ENCODE data around the gene TRPM2.

Gene TRPM2

DNA sequence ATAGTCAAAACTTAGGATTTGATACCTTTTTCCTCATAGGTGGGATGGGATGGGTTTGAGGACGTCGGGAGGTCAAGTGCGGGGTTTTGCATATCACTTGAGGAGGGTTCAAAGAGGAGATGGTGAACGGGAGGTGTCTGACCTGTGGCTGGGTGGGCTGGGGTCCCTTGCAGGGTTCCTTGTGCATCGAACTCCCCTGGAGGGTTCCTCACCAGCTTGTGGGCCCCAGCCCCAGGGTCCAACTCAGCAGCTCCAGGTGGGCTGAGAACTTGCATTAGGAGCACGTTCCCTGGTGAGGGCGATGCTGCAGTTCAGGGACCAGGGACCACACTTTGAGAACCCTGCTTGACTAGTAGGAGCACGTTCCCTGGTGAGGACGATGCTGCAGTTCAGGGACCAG is 23.2 kb downstream of the TRPM2 start:
- DNase-seq (ENCODE audit: low read depth) = no peak
- TF ChIP-seq, protein P1, sequence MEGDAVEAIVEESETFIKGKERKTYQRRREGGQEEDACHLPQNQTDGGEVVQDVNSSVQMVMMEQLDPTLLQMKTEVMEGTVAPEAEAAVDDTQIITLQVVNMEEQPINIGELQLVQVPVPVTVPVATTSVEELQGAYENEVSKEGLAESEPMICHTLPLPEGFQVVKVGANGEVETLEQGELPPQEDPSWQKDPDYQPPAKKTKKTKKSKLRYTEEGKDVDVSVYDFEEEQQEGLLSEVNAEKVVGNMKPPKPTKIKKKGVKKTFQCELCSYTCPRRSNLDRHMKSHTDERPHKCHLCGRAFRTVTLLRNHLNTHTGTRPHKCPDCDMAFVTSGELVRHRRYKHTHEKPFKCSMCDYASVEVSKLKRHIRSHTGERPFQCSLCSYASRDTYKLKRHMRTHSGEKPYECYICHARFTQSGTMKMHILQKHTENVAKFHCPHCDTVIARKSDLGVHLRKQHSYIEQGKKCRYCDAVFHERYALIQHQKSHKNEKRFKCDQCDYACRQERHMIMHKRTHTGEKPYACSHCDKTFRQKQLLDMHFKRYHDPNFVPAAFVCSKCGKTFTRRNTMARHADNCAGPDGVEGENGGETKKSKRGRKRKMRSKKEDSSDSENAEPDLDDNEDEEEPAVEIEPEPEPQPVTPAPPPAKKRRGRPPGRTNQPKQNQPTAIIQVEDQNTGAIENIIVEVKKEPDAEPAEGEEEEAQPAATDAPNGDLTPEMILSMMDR (IDR thresholded peaks at IDR 0.05; ENCODE audit: low read depth, low read length, missing control alignments) = no peak
- H3K4me3 ChIP-seq (ENCODE audit: low read depth, low read length) = no peak overlapping the region
- in situ Hi-C loops (cut with HindIII; ENCODE audit: low sequenced_read_pairs) = loop anchor here (25.0 kb wide), 1 partner anchor 111 kb away; no protein-coding TSS in a partner anchor

DNA sequence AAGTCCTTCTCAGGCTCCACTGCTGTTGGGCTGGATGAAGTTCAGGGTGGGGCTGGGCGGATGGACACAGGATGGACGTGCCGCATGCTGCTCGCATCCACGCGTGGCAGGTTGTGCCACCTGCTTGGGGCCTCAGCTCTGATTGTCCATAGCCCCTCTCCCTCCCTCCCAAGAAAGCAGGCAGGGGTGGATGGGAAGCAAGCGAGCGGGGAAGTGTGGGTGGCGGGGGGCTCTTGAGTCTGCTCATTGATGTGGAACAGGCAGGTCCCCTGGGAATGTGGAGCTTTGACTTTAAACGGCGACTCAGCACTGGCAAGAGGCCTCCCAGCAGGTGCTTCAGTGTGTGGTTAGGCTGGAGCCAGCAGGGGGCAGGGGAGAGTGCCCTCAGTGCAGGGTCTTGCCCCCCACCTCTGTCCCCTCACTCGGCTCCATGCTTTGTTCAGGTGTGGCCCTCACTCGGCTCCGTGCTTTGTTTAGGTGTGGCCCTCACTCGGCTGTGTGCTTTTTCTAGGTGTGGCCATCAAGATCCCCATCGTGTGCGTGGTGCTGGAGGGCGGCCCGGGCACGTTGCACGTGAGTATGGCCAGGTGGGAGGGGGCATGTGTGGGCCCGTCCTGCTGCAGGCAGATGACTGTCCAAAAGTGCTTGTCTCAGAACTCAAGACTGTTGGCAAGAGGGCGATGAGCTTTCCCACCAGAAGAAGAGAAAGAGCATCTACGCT is 23.9 kb downstream of the TRPM2 start:
- DNase-seq (ENCODE audit: low read depth) = no peak
- TF ChIP-seq, protein P1 (IDR thresholded peaks at IDR 0.05; ENCODE audit: low read depth, low read length, missing control alignments) = no peak
- in situ Hi-C loops (cut with HindIII; ENCODE audit: low sequenced_read_pairs) = loop anchor here (25.0 kb wide), 1 partner anchor 110 kb away; no protein-coding TSS in a partner anchor
- H3K4me3 ChIP-seq (ENCODE audit: low read depth, low read length) = no peak overlapping the region

DNA sequence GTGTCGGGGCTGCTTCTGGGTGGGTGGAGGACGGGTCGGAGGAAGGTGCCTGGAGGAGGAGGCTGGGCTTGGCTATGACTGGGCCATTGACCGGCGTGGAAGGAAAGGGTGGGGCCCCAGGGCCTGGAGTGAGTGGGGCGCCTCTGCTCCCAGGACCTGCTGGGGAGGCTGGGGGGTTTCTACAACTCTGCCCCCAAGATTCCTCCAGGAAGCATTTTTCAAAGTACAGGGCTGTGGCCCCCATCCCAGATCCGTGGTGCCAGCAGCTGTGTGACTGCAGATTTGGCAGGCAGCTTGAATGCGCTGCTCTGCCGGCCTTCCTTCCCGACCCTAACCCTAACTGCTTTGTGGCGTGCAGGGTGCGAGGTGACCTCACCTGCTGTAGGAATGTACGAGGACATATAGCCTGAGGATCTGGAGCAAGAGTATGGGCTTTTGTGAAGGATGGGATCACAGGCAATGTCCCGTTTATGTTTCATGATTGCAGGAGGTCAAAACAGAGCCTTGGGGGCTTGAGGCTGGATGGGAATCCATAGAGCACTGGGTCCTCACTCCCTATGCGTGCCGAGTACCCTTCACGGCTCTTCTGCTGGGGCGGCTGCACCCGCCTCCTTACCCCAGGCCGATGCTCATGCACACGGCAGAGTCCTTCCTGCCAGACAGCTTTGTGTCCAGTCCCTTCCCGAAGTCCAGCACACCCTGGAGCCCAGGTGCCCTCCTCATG is 24.7 kb downstream of the TRPM2 start:
- no peak overlapping the region for H3K4me3 ChIP-seq (ENCODE audit: low read depth, low read length)
- DNase-seq (ENCODE audit: low read depth) = no peak
- in situ Hi-C loops (cut with HindIII; ENCODE audit: low sequenced_read_pairs) = loop anchor here (25.0 kb wide), 1 partner anchor 109 kb away; no protein-coding TSS in a partner anchor
- TF ChIP-seq, protein P1 (IDR thresholded peaks at IDR 0.05; ENCODE audit: low read depth, low read length, missing control alignments) = no peak

DNA sequence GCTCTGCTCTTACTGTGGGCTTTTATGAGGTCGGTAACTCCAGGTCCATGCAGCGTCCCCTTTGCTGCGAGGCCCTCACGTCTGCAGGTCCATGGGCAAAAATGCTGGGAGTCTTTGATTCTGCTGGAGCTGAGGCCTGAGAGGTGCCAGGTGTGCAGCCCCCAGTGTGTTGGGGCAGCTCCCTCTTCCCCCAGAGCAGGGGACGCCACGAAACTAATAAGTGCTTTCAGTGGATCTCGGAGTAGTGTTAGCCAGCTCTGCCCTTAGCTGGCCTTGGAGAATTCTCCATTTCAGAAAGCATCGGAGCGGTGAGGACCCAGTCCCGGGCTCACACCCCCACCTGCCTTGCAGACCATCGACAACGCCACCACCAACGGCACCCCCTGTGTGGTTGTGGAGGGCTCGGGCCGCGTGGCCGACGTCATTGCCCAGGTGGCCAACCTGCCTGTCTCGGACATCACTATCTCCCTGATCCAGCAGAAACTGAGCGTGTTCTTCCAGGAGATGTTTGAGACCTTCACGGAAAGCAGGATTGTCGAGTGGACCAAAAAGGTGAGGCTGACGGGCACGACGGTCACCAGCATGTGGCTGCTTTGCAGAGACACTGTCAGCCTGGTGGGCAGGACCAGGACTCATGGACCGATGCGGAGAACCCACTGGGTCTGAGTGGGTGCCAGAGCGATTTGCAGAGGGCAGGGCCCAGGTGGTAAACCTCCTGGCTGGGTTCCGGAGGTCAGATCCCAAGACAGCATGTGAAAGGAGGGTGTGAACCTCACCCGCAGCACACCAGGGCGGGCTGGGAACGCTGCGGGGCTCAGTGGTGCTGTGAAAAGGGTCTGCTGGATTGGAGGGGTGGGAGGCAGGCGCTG is 25.5 kb downstream of the TRPM2 start:
- TF ChIP-seq, protein P1 (IDR thresholded peaks at IDR 0.05; ENCODE audit: low read depth, low read length, missing control alignments) = no peak
- DNase-seq (ENCODE audit: low read depth) = no peak

DNA sequence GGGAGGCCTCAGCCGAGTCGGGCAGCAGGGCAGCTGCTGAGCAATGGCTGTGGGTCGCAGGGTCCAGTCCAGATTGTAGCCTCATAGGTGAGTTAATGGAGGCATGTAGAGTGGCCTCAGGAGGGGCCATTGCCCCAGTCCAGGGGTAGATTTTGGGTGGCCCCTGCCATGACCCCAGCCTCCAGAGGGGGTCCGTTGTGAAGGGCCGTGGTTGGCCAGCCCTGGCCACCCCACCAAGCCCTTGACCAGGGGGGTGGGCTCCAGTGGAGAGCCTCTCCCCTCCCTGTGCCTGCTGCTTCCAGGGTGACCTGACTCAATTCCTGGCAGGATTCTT is 26.1 kb downstream of the TRPM2 start:
- in situ Hi-C loops (cut with HindIII; ENCODE audit: low sequenced_read_pairs) = loop anchor here (25.0 kb wide), 1 partner anchor 108 kb away; no protein-coding TSS in a partner anchor
- TF ChIP-seq, protein P1 (IDR thresholded peaks at IDR 0.05; ENCODE audit: low read depth, low read length, missing control alignments) = no peak

More for the DNA sequence above, 25.5 kb downstream of the TRPM2 start:
- in situ Hi-C loops (cut with HindIII; ENCODE audit: low sequenced_read_pairs) = loop anchor here (25.0 kb wide), 1 partner anchor 108 kb away; no protein-coding TSS in a partner anchor
- H3K4me3 ChIP-seq (ENCODE audit: low read depth, low read length) = no peak overlapping the region

More for the DNA sequence above, 26.1 kb downstream of the TRPM2 start:
- no peak overlapping the region for H3K4me3 ChIP-seq (ENCODE audit: low read depth, low read length)
- DNase-seq (ENCODE audit: low read depth) = no peak

Data from astrocyte of the cerebellum (primary cell).